Medulla oblongata (tissue), 1 donor: Measurements from ENCODE around the gene S100A8.
"Not testable (repeated sequence)": the region's sequence is repeated elsewhere in the genome, so short reads cannot be mapped to it uniquely, and the experiment has no call there.

Experiments used
- DNase-seq: peaks from one replicate; pipeline ENCODE4 v3.0.0-alpha.2; 2015; ENCODE audit errors: extremely low spot score

Gene S100A8

DNA sequence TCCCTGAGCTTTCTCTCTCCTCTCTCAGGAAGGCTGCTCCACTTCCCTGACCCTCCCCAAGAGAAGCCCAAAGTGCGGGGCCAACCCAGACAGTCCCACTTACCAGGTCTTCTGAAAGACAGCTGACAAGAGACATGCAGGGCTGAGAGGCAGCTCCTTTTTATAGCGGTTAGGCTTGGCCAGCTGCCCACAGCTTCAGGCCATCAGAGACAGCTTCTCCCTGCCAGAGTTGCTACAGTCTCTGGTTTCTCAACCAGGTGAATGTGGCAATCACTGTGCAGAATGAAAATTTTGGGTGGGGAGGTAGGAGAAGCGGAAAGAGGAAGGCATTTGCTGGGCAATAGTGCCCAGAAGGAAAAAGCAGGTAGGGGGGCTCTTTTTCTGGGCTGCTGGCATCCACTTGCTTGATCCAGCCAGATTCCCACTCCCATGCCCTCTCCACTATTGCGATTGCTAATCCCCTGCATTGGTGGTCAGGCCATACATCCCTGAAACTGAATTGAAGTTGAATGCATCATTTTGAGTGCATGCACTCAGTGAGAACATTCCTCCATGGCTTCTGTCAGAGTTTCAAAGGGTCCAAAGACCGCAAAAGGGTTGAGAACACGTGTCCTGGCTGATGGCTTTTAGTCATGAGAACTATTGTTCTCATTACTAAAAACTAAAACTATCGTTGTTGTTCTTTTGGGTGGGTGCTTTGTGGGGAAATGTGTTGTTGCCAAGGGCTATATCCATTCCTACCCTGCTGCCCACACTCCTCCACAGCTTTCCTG lies at the start of gene S100A8:
Gene S100A8, minus strand, starts transcription at position 136 of the 773 bp plus-strand sequence. CDS start 538 bp downstream, outside the sequence.
- peak; percentile 60 for DNase-seq

DNA sequence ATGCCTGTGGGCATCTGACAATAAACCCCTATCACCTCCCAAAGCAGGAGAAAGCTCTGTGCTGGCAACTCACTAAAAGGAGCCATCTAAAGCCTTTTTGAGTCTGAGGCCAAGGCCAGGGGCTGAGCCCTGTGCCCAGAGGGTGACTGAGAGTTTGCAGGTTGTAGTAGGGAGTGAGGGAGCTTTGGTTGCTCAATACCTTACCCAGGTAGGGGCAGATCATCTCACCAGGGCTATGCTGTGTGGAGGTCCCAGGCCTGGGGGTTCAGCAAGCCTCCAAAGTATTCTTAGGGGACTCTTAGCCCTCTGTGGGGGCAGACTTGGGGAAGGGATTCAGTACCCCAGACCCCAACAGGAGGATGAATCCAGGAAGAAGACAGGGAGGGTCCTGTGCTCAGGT lies 48.4 kb upstream of the S100A8 start:
- no peak for DNase-seq

DNA sequence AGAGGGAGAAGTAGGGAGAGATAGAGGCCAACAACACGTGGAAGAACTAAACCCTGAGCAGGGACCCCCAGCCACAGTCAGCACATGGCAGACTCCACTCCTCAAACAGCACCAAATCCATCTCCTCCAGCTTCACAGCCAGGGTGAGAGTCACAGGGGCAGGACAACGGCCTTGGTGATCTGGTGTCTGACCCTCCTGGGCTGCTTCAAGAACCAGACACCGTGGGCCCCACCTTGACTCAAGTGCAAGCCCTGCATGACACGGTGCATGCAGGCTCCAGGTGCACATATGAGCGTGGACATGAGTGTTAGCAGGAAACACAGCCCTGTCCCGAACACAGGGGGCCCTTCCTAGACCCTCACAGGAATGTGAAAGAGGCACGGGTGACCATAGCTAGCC lies 47.7 kb upstream of the S100A8 start:
- DNase-seq, result no peak

DNA sequence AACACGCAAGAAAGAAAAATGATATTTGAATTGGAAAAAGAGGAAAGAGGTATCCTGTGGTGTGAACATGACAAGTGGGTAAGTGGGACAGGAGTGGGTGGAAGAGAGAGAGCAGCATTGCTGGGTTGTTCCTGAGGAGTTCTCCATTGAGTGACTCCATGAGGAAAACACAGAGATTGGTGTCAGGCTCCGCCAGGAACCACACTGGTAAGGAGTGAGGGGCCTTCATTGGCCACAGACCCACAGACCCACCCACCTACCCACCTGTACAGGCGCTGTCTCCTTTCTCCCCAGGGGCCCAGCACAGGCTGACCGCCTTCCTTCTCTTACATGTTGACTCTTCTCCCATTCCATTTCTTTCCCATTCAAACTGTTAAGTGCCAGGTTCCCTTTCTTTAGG lies 46.4 kb upstream of the S100A8 start:
- DNase-seq, result no peak

DNA sequence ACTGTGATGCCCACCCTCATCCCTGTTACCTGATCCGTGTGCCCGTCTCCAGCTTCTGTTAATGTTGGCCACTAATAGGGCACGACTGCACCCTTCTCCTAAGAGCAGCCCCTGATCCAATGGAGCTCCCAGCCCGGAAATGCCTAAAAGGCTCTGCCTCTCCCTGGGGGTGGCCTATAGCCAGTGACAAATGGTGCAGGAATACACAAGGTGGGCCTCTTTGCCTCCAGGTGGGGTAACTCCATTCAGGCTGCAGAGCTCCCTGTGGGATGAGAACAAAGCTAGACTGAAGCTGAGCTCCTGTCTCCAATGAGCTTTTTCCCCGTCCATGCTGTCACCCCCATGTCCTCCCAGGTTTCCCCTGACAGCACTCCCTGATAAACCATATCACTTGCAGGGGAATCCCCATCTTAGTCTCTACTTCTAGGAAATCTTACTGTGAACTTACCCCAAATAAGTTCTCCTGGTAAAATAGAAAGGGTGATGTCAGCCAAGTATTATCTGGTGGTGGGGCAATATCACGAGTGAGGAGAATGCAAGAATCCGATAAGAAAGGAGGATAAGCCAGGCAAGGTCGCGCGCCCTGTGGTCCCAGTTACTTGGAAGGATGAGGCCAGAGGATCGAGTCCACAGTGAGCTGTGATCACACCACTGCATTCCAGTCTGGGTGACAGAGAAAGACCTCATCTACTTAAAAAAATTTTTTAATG lies 44.0 kb upstream of the S100A8 start:
- no peak for DNase-seq

DNA sequence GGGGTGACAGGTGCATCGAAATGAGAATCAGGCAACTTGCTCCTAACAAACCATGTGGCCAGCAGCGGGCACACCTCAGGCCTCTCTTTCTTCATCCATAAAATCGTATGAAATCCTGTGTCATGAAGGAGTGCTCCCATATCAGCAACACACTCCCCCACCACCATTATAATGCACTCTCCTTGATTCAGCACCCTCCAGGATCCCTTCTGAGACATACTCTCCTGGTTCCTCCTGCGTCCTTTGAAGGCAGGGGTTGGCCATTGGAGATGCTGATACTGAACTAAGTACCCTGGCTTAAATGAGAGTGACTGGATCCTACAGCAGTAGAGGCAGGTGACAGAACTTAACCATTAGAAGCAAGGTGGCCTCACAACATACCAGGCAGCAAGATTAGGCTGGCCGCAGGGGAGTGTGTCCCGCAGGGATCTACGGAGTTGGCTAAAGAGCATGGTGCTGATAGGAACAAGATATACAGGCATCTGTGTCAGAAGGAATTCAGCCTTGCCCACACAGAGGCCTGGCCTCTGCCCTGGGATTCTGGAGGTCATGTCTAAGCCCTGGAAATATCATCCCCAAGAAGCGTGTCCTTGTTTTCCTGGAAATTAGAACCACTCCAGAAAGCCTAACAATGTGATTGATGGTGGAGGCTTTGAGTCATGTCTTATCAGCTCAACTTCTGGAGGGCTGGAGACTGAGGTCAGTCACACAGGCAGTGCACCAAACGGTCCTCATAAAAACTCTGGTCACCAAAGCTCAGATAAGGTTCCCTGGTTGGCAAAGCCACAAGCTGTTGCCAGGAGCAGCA lies 42.2 kb upstream of the S100A8 start:
- no peak for DNase-seq

DNA sequence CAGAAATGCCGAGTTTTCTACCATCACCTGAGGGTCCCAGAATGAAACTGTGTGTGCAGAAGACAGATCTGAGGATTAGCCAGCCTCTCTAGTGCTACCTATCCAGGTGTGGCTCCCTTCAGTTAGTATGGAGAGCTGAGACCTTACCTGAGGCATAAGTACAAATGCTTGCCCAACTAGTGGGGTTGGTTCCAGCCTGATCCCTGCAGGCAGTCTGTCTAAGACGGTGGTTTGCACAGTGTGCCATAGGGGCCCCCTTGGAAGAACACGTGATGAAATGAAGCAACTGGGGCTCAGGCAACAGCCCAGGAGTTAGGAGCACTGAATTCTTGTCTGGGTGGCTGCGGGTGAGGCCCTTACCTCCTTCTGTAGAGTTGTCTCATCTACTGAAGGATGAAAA lies 41.1 kb upstream of the S100A8 start:
- DNase-seq, result no peak

DNA sequence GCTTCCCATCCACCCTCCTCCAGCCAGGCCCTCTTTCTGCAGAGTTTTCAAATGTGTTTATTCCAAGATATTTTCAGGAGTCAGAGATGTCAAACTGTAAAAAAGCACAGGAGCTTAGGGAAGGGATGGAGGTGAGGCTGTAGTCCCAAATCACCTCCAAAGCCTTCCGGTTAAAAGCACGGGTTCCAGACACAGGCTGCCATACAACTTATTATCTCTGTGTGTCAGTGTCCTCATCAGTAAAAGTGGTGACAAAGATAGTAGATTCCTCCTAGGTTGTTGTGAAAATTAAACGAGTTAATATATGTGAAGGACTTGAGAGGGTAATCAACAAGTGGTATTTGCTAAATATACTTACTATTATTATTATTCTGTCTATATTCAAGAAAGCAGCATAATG lies 40.6 kb upstream of the S100A8 start:
- no peak for DNase-seq

DNA sequence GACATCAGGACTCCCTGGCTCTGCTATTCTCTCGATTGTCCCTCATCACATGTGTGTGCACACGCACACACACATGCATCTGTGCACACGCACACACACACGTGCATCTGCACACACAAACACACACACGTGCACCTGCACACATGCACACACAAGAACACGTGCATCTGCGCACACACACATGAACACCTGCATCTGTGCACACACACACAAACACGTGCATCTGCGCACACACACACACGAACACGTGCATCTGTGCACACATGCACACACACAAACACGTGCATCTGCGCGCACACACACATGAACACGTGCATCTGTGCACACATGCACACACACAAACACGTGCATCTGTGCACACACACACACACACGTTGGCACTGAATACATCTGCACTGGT lies 40.1 kb upstream of the S100A8 start:
- no peak for DNase-seq

DNA sequence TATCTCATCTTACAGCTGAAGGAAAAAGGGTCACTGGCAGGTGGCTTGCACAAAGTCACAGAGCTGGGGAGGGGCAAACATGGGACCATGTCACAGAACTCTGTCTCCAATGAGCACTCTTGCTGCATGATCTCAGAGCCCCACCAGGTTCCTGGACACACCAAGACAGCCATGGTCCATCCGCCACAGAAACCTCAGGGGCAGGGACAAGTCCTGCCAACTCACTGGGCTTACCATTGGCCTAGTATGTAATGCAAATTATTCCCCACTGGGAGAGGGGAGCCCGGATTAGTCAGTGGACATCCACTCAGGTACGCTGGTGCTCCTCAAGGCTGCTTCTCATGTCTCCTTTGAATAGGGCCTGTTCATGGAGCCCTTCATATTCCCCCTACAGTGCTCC lies 39.7 kb upstream of the S100A8 start:
- no peak for DNase-seq

DNA sequence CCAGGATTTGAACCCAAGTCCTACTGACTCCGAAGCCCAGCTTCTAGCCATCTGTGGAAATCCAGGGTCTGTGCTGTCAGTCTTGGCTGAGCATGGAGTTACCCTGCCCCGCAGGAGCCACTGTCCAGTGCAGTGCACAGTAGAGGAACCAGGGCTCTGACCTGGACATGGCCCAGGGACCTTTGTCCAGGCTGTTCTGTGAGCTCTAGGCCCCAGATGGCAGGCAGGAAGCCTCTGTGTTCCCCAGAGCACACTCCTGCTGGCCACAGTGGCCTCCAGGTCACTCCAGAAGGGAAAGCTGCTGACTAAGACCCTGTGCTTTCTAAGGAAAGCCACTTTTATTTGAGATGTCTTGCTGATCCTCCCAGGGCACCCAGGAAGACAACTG lies 39.3 kb upstream of the S100A8 start:
- DNase-seq, result no peak

DNA sequence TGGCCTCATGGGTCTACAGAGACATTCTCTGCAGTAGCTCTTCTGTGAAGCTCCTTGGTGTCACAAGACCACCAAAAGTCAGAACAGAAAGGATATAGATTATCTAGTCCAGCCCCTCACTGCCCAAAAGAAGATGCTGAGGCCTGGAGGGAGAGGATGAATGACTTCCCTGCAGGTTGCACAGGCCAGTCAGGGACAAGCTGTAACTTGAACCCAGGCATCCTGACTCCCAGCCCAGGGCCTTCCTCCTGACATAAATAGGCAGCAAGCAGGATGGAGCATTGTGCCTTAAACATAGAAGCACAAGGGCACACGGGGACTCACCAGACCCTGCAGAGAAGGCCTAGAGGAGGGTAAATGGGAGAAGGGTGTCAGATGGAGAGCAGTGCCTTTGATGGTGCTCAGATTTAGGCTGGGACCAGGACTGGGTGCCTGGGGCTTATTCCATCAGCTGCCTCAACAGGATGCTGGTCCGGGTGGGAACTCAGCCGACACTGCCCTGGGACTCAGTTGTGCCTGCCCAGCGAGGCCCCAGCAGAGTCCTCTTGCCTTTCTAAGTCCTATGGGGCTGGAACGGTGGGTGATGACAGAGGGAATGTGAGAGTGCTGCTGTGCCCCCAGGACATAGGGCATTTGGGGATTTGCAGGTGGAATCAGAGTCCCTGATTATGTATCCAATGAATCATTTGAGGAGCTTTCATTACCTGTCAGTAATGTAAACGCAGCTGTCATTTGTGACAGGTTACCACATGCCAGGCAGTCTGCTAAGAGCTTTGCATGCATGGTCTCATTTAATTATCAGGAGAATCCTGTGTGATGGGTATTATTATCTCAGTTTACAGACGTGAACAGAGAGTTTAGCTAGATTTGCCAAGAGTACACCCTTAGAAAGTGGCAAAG lies 38.6 kb upstream of the S100A8 start:
- no peak for DNase-seq

DNA sequence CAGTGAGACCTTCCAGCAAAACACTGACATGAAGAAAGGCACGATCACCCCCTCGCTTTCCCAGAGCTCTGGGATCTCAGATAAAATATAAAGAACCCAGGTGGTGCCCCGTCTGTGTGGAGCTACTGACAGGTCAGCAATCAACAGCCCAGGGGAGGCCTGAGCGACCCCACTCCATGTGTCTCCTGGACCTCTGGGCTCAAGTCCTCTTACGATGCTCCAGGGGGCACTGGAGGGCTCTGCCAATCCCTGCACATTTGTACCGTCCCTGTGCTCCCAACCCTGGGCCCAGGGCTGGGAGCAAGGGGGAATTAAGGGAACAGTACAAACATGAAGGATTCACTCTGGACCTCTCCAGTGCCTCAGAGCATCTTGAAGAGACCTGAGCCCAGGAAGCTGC lies 37.9 kb upstream of the S100A8 start:
- DNase-seq, result no peak

DNA sequence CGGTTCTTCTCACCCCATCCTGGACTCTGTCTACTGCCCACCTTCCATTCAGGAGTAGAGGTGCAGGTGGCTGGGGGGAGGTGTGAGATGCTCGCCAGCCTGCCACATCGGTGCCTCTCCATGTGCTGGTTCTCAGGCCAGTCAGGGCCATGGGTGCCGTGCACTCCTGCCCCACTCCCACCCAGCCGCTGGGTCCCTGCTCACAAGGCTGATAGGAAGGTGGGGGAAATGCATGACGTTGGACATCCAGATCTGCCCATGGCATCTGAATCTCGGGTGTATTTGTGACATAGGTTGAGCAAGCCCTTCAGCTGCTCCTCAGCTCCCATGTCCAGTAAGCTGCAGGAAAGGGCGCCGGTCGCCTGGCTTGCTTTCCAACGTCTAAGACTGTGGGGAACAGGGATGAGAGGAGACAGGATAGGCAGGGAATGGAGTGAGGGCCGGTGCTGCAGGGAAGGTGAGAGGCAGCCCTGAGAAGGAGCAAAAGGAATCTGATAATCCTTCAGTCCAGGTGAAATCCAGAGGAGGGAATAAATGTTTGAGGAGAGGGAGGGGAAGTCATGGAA lies 37.3 kb upstream of the S100A8 start:
- DNase-seq, result no peak

DNA sequence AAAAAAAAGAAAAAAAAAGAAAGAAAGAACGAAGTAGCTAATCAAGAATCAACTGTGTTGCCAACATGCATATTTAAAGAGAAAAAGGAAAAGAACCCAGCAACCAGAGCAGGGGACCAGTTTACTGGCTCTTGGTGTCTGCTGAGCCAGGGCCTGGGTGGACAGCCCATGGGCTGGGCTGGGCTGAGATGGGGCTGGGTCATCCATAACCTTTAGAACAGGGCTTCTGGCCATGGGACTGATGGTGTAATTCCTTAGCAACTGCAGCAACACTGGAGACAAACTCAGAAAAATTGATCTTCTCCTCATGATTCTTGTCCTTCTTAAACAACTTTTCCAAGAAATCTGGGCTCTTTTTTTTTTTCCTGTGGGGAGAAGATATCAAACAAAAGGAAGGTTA lies 35.9 kb upstream of the S100A8 start:
- no peak for DNase-seq

DNA sequence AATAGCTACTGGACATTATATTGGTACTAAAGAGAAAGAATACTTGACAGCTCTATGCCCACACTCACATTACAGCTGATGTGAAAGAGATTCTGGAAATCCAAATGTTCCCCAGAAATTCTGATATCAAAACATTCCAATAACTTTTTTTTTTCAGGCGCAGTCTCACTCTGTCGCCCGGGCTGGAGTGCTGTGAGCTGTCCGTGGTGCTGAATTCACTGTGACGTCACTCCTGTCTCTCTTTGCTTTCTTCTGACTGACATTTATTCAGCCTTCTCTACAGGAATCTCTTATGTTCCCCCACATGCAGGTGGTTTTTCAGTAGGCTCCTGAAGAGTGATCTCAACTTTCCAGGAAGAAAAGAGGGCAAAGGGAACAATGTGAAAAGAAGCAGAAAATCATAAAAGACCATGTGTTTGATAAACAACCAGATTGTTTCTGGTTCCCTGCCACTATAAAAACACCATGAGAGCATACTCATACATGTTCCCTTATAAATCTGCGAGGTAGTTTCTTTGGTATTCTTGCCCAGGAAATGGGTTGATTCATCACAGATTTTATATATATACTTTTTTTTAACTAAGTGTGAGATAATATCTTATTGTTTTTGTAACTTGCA lies 31.7 kb upstream of the S100A8 start:
- peak; percentile 64 for DNase-seq

DNA sequence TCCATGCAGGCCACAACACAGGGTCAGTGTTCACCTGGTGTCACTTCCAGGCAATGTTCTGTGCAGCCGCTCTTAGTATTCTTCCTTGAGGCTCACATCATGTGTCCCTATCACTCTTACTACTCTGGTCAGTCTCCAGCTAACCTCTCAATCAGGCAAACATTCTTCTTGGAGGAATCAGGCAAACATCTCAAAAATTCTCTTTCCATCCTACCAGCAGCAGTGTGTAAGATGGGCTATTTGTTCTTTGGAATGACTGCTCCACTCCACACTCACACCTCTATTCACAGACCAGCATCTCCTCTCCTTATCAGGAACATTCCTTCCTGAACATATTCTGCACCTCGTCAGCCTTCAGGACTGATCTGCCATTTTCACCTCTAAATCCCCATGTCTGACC lies 29.4 kb upstream of the S100A8 start:
- no peak for DNase-seq

DNA sequence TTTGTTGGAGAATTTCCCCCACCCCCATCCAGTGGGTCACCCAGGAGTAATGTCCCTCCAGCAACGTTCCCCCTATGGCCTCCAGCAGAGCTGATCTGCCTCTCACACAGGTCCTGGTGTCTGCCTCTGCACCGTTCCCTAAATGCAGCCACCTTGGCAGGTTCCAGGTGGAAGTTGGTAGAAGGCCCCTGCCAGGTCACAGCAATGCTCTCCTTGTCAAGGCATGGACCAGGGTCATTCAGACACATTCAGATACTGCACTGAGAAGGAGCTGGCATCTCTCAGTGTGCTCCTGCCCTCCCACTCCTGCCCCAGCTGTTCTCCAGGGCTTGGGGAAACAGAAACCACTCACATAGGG lies 28.5 kb upstream of the S100A8 start:
- not testable (repeated sequence) for DNase-seq

DNA sequence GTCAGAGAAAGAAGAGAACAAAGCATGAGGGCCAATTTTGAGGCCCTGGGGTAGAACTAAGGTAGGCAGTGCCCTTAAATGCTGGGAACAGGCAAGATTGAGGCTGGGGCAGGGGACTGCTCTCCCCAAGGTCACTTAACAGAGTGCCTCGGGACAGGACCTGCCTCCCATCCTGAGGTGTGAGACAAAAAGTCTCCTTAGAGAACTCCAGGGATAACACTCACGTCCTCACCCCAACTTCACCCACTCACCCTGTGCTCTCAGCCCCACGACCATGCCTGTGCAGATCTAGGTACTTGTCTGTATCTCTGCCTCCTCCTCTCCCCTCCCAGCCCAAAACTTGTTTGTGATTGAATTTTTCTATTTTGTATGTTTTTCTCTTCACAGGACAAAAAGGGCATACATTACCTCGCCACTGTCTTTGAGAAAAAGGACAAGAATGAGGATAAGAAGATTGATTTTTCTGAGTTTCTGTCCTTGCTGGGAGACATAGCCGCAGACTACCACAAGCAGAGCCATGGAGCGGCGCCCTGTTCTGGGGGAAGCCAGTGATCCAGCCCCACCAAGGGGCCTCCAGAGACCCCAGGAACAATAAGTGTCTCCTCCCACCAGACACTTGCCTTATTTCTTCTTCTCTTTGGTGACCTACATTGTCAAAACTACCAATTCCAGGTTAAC lies 28.0 kb upstream of the S100A8 start:
- not testable (repeated sequence) for DNase-seq
